Loucy (cell line): ENCODE results near the gene SMIM29.
A peak's percentile ranks its signal among the peaks of the same experiment; 100 is the strongest.
"Not testable (repeated sequence)": the region's sequence is repeated elsewhere in the genome, so short reads cannot be mapped to it uniquely, and the experiment has no call there.

Experiments
- H2AFZ ChIP-seq: fragments of 200-600 bp; sonication (generic); 2 replicates; pipeline ENCODE4 v1.6.0; 2016; ENCODE audit warnings: antibody characterized with exemption, mild to moderate bottlenecking, low read length, moderate library complexity
- H3F3A ChIP-seq: fragments of 200-600 bp; 2 replicates; pipeline ENCODE4 v1.6.0; 2016; ENCODE audit warnings: antibody characterized with exemption, low read depth, mild to moderate bottlenecking
- H3K27me3 ChIP-seq: fragments of 200-600 bp; sonication (generic); 2 replicates; pipeline ENCODE4 v1.6.1; 2014; ENCODE audit warnings: low read length, mild to moderate bottlenecking; ENCODE audit not compliant: insufficient read depth, poor library complexity, severe bottlenecking
- H3K36me3 ChIP-seq: fragments of 200-600 bp; sonication (generic); 2 replicates; pipeline ENCODE4 v1.6.1; 2016; ENCODE audit warnings: low read length; ENCODE audit not compliant: insufficient read depth
- H3K4me1 ChIP-seq: fragments of 200-600 bp; sonication (generic); 2 replicates; pipeline ENCODE4 v1.5.1; 2014; ENCODE audit warnings: low read length, mild to moderate bottlenecking; ENCODE audit not compliant: insufficient read depth, poor library complexity, severe bottlenecking
- H3K4me2 ChIP-seq: fragments of 200-600 bp; sonication (generic); 2 replicates; pipeline ENCODE4 v1.6.0; 2014; ENCODE audit warnings: antibody characterized with exemption, low read length, low read depth, mild to moderate bottlenecking; ENCODE audit not compliant: poor library complexity, severe bottlenecking
- H3K4me3 ChIP-seq: fragments of 200-600 bp; sonication (generic); 2 replicates; pipeline ENCODE4 v1.5.1; 2014; ENCODE audit warnings: low read length, mild to moderate bottlenecking, mixed read lengths; ENCODE audit not compliant: poor library complexity, severe bottlenecking
- H3K79me2 ChIP-seq: fragments of 200-600 bp; sonication (generic); 2 replicates; pipeline ENCODE4 v1.6.1; 2014; ENCODE audit warnings: low read length; ENCODE audit not compliant: insufficient read depth
- H3K9ac ChIP-seq: fragments of 200-600 bp; sonication (generic); 2 replicates; pipeline ENCODE4 v1.6.0; 2014; ENCODE audit warnings: mild to moderate bottlenecking, low read depth, low read length, moderate library complexity; ENCODE audit not compliant: poor library complexity, severe bottlenecking
- H3K9me2 ChIP-seq: fragments of 200-600 bp; sonication (generic); replicated peaks from 2 replicates; pipeline ENCODE4 v1.6.1; 2016; ENCODE audit warnings: low read depth, low read length, mixed read lengths
- H3K9me3 ChIP-seq: fragments of 200-600 bp; sonication (generic); 2 replicates; pipeline ENCODE4 v1.6.1; 2014; ENCODE audit warnings: mild to moderate bottlenecking, antibody characterized with exemption, low read length, low read depth; ENCODE audit not compliant: insufficient read depth
- H4K20me1 ChIP-seq: fragments of 200-600 bp; sonication (generic); 2 replicates; pipeline ENCODE4 v1.6.0; 2014; ENCODE audit warnings: antibody characterized with exemption, low read length, mild to moderate bottlenecking; ENCODE audit not compliant: insufficient read depth, poor library complexity, severe bottlenecking
- CTCF ChIP-seq: fragments of 200-600 bp; sonication (generic); conservative IDR thresholded peaks from 2 replicates; pipeline ENCODE4 v1.5.1; 2014; ENCODE audit warnings: mild to moderate bottlenecking, antibody characterized with exemption, low read length
- EZH2phosphoT487 ChIP-seq: fragments of 200-600 bp; IDR thresholded peaks from 2 replicates; pipeline ENCODE4 v1.6.1; 2018; ENCODE audit warnings: antibody characterized with exemption, mild to moderate bottlenecking, moderate library complexity, borderline replicate concordance

The SMIM29 gene

GRCh38 chr6:34273242-34273805 is 24.5 kb upstream of the SMIM29 start:
- Histone ChIP-seq H3K4me3 (peak overlapping the region; percentile 55), H3K9me2 (no peaks in the 10 kb centered on the region), H3K36me3 (no peaks in the 10 kb centered on the region), H3K79me2 (no peaks in the 10 kb centered on the region), H3K9me3 (no peaks in the 10 kb centered on the region), H4K20me1 (no peaks in the 10 kb centered on the region), H3K4me2 (peak overlapping the region; percentile 79), H3F3A (no peaks in the 10 kb centered on the region), H3K27me3 (no peaks in the 10 kb centered on the region), H3K4me1 (peaks cover 29% of the 10 kb centered on the region), H3K9ac (peak overlapping the region; percentile 55), H2AFZ (peak overlapping the region; percentile 13; the same call in 1 of the 2 replicates)
- TF ChIP-seq EZH2phosphoT487 (no peak), CTCF (no peak)

GRCh38 chr6:34272013-34272926 is 23.5 kb upstream of the SMIM29 start:
- no peaks in the 10 kb centered on the region for H3K27me3 ChIP-seq
- H2AFZ ChIP-seq: no peak overlapping the region
- no peaks in the 10 kb centered on the region for H3K36me3 ChIP-seq
- no peaks in the 10 kb centered on the region for H3K9me2 ChIP-seq
- no peaks in the 10 kb centered on the region for H3K9me3 ChIP-seq
- H3K4me2 ChIP-seq: no peak overlapping the region
- no peaks in the 10 kb centered on the region for H3K79me2 ChIP-seq
- TF ChIP-seq EZH2phosphoT487 (no peak), CTCF (no peak; the same call in 1 of the 2 replicates)
- H3K9ac ChIP-seq: peak overlapping the region; percentile 37
- no peak overlapping the region for H3K4me3 ChIP-seq
- H3F3A ChIP-seq: no peaks in the 10 kb centered on the region
- H4K20me1 ChIP-seq: no peaks in the 10 kb centered on the region
- H3K4me1 ChIP-seq: peaks cover 29% of the 10 kb centered on the region

- not testable (repeated sequence) for H3K4me3 ChIP-seq, H2AFZ ChIP-seq, H3K9me3 ChIP-seq, H3K9me2 ChIP-seq, H4K20me1 ChIP-seq, H3K36me3 ChIP-seq, H3K9ac ChIP-seq, H3K4me2 ChIP-seq, H3K27me3 ChIP-seq, H3K79me2 ChIP-seq, H3F3A ChIP-seq
- peaks cover 25% of the 10 kb centered on the region for H3K4me1 ChIP-seq
Observed at GRCh38 chr6:34269658-34270341, 21.0 kb upstream of the SMIM29 start.

GRCh38 chr6:34269132-34269531 is 20.3 kb upstream of the SMIM29 start:
- H3K4me1 ChIP-seq: peaks cover 25% of the 10 kb centered on the region
- H3K9me3 ChIP-seq, H3K4me3 ChIP-seq, H4K20me1 ChIP-seq, H3K4me2 ChIP-seq, H3K27me3 ChIP-seq, H3K36me3 ChIP-seq, H3K9me2 ChIP-seq, H3K79me2 ChIP-seq, H3F3A ChIP-seq, H2AFZ ChIP-seq, H3K9ac ChIP-seq: not testable (repeated sequence)
